Muscle layer of duodenum (tissue), 2 donors: ENCODE results near the gene S1PR5.

ENCODE experiments used
- H3K27ac ChIP-seq: one replicate; pipeline ENCODE4 v1.7.0; 2013; ENCODE audit warnings: mild to moderate bottlenecking, low read length
- H3K27me3 ChIP-seq: one replicate; pipeline ENCODE4 v1.7.0; 2013; ENCODE audit warnings: low read depth, mild to moderate bottlenecking, control low read depth, low read length
- H3K36me3 ChIP-seq, 2 donors: one replicate each; pipeline ENCODE4 v1.7.0; 2013; ENCODE audit warnings: low read length in 2 of 2, control low read depth in 1 of 2, mild to moderate bottlenecking in 1 of 2; ENCODE audit not compliant: insufficient read depth in 2 of 2, control insufficient read depth in 1 of 2
- H3K4me1 ChIP-seq, 2 donors: one replicate each; pipeline ENCODE4 v1.7.0; 2013; ENCODE audit warnings: low read length in 2 of 2, mild to moderate bottlenecking in 2 of 2, control low read depth in 1 of 2, moderate library complexity in 1 of 2; ENCODE audit not compliant: insufficient read depth in 2 of 2, control insufficient read depth in 1 of 2
- H3K4me3 ChIP-seq, 2 donors: one replicate each; pipeline ENCODE4 v1.7.0; 2013; ENCODE audit warnings: low read length in 2 of 2, low read depth in 1 of 2, mild to moderate bottlenecking in 1 of 2
- H3K9me3 ChIP-seq, 2 donors: one replicate each; pipeline ENCODE4 v1.7.0; 2013; ENCODE audit warnings: low read length in 2 of 2, control low read depth in 1 of 2, mild to moderate bottlenecking in 1 of 2; ENCODE audit not compliant: control insufficient read depth in 1 of 2
- donor health status: healthy.

S1PR5 gene

DNA sequence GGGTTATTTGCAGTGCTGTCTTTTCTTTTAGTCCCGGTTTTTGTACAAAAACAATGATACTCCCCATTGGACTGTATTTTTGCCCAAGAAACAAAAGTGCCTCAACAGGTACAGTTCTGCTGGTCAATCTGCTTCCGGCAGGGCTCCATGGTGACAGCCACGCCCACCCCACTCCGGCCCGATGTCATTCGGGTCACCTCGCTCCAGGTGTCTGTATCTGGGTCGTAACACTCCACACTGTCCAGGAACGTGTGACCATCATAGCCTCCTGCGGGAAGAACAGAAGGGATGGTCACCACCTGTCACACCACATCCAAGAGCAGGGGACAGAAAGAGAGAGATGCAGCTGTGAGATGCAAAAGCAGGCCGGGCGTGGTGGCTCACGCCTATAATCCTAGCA, 30.7 kb downstream of the S1PR5 start:
- Histone ChIP-seq H3K36me3 (peaks cover 17 to 46% of the 10 kb centered on the region in 2 donors), H3K27ac (no peak overlapping the region)

DNA sequence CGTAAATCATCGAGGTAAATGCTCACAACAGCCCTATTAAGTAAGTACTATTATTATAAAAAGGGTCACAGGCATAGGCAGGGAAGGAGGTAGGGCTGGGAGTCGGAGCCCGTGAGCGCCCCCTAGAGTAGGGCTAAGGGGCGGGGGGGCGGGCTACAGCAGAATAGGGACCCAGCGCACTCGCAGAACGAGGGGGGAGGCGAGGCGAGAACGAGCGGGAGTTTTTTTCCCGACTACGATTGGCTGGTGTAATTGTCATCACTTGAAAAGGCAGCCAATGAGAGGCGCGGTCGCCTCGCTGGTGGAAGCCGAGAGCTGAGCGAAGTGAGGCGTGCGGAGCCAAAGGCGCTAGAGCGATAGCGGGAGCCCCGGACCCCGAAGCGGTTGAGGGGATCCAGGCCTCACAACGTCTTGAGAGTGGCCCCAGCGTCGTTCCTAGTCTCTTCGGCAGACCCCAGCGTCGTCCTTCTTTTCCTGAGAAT, 38.3 kb downstream of the S1PR5 start:
- peak overlapping the region; percentile 40 to 61 for H3K4me3 ChIP-seq
- peaks cover 0 to 13% of the 10 kb centered on the region in 2 donors for H3K4me1 ChIP-seq
- H3K36me3 ChIP-seq: no peaks in the 10 kb centered on the region
- no peaks in the 10 kb centered on the region for H3K9me3 ChIP-seq
- no peak overlapping the region for H3K27ac ChIP-seq
- no peaks in the 10 kb centered on the region for H3K27me3 ChIP-seq

More for the DNA sequence above, 30.7 kb downstream of the S1PR5 start:
- Histone ChIP-seq H3K4me3 (no peak overlapping the region), H3K4me1 (no peaks in the 10 kb centered on the region), H3K9me3 (no peaks in the 10 kb centered on the region), H3K27me3 (no peaks in the 10 kb centered on the region)

DNA sequence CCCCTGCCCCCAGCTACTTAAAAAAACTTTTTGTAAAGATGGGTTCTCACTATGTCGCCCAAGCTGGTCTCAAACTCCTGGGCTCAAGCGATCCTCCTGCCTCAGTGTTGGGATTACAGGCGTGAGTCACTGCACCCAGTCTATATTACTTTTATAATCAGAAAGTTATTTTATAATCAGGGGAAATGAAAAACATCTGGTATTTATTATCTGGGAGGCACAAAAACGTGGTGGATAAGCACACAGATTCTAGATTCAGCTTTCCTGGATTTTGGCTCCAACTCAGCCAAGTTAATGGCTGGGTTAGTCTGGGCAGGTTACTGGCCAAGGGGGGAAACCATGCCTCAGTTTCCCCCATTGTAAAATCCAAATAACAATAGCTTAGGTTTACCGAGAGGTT, 38.8 kb downstream of the S1PR5 start:
- H3K9me3 ChIP-seq: no peaks in the 10 kb centered on the region
- H3K27me3 ChIP-seq: no peaks in the 10 kb centered on the region
- H3K36me3 ChIP-seq: no peaks in the 10 kb centered on the region
- peak overlapping the region in 1 of 2 donors; percentile 28 for H3K4me3 ChIP-seq
- no peak overlapping the region for H3K27ac ChIP-seq
- peaks cover 0 to 13% of the 10 kb centered on the region in 2 donors for H3K4me1 ChIP-seq

DNA sequence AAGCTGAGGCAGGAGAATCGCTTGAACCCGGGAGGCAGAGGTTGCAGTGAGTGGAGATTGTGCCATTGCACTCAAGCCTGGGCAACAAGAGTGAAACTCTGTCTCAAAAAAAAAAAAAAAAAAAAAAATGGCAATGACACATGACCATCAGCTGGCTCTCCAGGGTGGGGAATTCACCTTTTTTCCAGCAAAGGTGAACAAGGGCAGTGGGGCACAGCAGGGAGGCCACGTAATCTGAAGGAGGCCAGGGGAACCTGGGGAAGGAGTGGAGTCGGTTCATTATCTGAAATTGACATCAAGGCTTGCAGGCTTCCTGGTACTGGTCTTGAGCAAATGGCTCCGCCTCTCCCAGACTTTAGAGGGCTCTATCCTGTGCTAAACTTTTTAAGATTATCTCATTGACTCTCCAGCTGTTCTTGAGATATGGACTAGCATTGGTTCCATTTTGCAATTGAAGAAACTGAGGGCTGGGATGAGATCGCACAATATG, 42.2 kb downstream of the S1PR5 start:
- no peaks in the 10 kb centered on the region for H3K36me3 ChIP-seq
- no peak overlapping the region for H3K4me3 ChIP-seq
- H3K4me1 ChIP-seq: peaks cover 0 to 13% of the 10 kb centered on the region in 2 donors
- H3K27me3 ChIP-seq: no peaks in the 10 kb centered on the region
- H3K27ac ChIP-seq: no peak overlapping the region
- no peaks in the 10 kb centered on the region for H3K9me3 ChIP-seq

DNA sequence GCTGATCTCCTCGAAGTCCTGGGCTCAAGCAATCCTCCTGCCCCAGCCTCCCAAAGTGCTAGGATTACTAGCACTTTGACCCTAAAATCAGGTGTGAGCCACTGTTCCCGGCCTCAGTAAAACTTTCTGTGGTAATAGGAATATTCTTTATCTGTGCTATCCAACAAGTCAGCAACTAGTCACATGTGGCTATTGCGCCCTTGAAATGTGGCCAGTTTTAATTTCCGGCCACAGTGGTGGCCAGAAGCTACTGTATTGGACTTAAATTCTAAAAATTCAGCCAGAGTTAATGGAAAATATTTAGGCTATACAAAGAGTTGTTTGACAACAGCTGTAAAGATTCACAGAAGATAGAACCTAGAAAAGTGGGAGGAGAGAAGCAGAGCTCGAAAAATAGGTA, 44.1 kb downstream of the S1PR5 start:
- Histone ChIP-seq H3K27ac (no peak overlapping the region), H3K4me3 (no peak overlapping the region), H3K9me3 (no peaks in the 10 kb centered on the region), H3K4me1 (peaks cover 0 to under 1% of the 10 kb centered on the region in 2 donors), H3K27me3 (no peaks in the 10 kb centered on the region), H3K36me3 (peaks cover 0 to under 1% of the 10 kb centered on the region in 2 donors)

DNA sequence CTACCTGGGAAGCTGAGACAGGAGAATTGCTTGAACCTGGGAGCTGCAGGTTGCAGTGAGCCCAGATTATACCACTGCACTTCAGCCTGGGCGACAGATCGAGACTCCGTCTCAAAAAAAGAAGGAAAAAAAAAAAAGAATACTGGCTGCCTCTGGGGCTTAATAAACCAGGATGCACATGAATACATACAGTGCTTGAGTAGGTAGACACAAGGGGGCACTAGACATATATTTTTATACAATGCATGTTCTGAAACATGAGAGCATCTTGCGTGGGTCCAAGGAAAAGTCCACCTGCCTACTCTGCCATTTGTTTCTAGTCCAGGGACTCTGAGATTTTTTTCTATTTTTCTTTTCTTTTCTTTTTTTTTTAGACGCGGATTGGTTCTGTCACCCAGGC, 45.3 kb downstream of the S1PR5 start:
- Histone ChIP-seq H3K9me3 (no peaks in the 10 kb centered on the region), H3K4me1 (no peaks in the 10 kb centered on the region), H3K4me3 (no peak overlapping the region), H3K27me3 (no peaks in the 10 kb centered on the region), H3K36me3 (peaks cover 0 to 13% of the 10 kb centered on the region in 2 donors), H3K27ac (no peak overlapping the region)

DNA sequence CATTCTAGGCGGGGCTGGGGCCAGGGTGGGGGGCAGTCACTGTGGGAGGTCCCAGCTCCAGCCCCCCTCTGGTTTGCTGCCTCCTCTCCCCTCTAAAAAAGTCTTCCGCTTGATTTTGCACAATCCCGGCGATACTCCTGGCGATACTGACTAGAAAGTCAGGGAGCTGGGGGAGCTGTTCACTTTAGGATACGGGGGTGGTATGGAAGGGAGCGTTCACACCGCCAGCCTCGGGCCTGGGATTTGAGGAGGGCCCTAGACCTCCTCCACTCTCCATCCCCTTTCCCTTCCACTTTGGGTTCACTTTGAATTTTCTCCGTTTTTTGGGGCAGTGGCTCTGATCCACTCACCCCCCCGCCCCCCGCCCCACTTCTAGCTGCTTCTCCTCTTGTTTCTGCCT, 49.1 kb downstream of the S1PR5 start:
- no peaks in the 10 kb centered on the region for H3K4me1 ChIP-seq
- no peaks in the 10 kb centered on the region for H3K9me3 ChIP-seq
- H3K27ac ChIP-seq: no peak overlapping the region
- no peak overlapping the region for H3K4me3 ChIP-seq
- peaks cover 0 to 23% of the 10 kb centered on the region in 2 donors for H3K36me3 ChIP-seq
- no peaks in the 10 kb centered on the region for H3K27me3 ChIP-seq

DNA sequence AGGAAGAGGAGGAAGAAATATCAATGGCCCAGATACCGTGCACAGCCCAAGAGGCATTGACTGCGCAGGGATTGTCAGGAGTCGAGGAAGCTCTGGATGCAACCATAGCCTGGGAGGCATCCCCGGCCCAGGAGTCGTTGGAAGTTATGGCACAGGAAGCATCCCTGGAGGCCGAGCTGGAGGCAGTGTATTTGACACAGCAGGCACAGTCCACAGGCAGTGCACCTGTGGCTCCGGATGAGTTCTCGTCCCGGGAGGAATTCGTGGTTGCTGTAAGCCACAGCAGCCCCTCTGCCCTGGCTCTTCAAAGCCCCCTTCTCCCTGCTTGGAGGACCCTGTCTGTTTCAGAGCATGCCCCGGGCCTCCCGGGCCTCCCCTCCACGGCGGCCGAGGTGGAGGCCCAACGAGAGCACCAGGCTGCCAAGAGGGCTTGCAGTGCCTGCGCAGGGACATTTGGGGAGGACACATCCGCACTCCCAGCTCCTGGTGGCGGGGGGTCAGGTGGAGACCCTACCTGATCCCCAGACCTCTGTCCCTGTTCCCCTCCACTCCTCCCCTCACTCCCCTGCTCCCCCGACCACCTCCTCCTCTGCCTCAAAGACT, 50.0 kb downstream of the S1PR5 start:
- no peaks in the 10 kb centered on the region for H3K27me3 ChIP-seq
- H3K36me3 ChIP-seq: peaks cover 0 to 23% of the 10 kb centered on the region in 2 donors
- H3K27ac ChIP-seq: no peak overlapping the region
- H3K4me1 ChIP-seq: no peaks in the 10 kb centered on the region
- H3K9me3 ChIP-seq: no peaks in the 10 kb centered on the region
- H3K4me3 ChIP-seq: no peak overlapping the region

DNA sequence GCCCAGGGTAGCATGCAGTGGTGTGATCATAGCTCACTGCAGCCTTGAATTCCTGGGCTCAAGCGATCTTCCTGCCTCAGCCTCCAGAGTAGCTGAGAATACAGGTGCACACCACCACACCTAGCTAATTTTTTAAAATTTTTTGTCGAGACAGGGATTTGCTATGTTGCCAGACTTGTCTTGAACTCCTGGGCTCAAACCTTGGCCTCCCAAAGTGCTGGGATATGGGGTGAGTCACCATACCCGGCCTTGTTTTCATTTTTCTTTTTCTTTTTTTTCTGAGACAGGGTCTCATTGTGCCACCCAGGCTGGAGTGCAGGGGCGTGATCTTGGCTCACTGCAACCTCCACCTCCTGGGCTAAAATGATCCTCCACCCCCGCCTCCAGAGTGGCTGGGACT, 52.8 kb downstream of the S1PR5 start:
- Histone ChIP-seq H3K4me1 (peaks cover 0 to 6% of the 10 kb centered on the region in 2 donors), H3K9me3 (no peaks in the 10 kb centered on the region), H3K36me3 (peaks cover 0 to 23% of the 10 kb centered on the region in 2 donors), H3K4me3 (no peak overlapping the region), H3K27me3 (no peaks in the 10 kb centered on the region), H3K27ac (no peak overlapping the region)
